ENCODE results near the gene ZMIZ1. TPM values are rescaled to one million over a fixed set of nuclear protein-coding genes. Genes with fewer than 3 reads are reported as not detected.
A peak's percentile ranks its signal among the peaks of the same experiment; 100 is the strongest.

ZMIZ1 gene
- total RNA-seq, 1 experiment from 2014 or later = 35.8 TPM

DNA sequence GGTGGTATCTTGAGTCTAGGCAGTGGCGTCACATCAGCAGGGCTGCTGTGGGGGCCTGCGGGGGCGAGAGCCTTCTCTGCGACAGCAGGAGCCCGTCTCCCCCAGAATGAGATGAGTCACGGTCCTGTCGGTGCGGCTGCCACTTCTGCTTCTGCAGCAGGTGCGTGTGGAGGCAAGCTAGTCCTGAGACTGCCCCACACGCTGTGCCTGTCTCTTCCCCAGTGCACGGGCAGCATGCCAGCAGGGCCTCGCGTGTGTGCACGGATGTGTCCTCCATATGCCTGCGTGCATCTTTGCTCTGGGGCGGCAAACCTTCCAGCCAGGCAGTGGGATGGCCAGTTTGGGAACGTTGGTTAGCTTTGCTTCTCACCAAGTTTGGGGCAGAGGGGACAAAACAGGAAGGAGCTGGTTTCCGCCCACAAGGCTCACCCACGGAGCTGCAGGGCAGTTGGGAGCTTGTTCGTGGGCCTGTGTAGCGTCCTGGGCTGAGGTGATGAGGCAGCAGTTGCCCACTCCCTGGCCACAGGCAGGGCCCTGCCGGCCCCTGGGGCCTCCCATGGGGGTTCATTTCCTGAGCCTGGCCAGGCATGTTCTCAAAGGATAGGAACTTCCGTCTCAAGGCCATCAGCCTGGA is 217.7 kb downstream of the ZMIZ1 start:
- peaks cover 15% of the 10 kb centered on the region for H3K4me1 ChIP-seq (ENCODE audit: insufficient read depth, low read length, poor library complexity, severe bottlenecking)
- H3K36me3 ChIP-seq (ENCODE audit: insufficient read depth, low read length, poor library complexity, severe bottlenecking) = peaks cover 3% of the 10 kb centered on the region
- POLR2A ChIA-PET (ENCODE audit: low non-redundant PET) = no interaction called here
- H3K27ac ChIP-seq (ENCODE audit: low read depth, low read length, poor library complexity, severe bottlenecking) = peak overlapping the region; percentile 53
- no peaks in the 10 kb centered on the region for H3K9me3 ChIP-seq (ENCODE audit: low read depth, low read length, poor library complexity, severe bottlenecking)
- peak; percentile 80 for DNase-seq (ENCODE audit: low spot score)
- CTCF ChIA-PET = no interaction called here
- H3K4me3 ChIP-seq (ENCODE audit: low read depth, low read length, poor library complexity, severe bottlenecking) = no peak overlapping the region
- intact Hi-C loops (cut with micrococcal nuclease; ENCODE audit: unreplicated experiment) = no loop called here
- no TSS peak for BruUV-seq (replicated peaks)
- H3K27me3 ChIP-seq (replicated peaks; ENCODE audit: insufficient read depth, low read depth, low read length, poor library complexity) = no peaks in the 10 kb centered on the region
- TF ChIP-seq, protein P1, sequence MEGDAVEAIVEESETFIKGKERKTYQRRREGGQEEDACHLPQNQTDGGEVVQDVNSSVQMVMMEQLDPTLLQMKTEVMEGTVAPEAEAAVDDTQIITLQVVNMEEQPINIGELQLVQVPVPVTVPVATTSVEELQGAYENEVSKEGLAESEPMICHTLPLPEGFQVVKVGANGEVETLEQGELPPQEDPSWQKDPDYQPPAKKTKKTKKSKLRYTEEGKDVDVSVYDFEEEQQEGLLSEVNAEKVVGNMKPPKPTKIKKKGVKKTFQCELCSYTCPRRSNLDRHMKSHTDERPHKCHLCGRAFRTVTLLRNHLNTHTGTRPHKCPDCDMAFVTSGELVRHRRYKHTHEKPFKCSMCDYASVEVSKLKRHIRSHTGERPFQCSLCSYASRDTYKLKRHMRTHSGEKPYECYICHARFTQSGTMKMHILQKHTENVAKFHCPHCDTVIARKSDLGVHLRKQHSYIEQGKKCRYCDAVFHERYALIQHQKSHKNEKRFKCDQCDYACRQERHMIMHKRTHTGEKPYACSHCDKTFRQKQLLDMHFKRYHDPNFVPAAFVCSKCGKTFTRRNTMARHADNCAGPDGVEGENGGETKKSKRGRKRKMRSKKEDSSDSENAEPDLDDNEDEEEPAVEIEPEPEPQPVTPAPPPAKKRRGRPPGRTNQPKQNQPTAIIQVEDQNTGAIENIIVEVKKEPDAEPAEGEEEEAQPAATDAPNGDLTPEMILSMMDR (conservative IDR thresholded peaks at IDR 0.05; ENCODE audit: low read depth, low read length) = no peak
- no peak for TF ChIP-seq EZH2 (IDR thresholded peaks at IDR 0.05; ENCODE audit: borderline replicate concordance, low read depth, low read length, poor library complexity, severe bottlenecking)

DNA sequence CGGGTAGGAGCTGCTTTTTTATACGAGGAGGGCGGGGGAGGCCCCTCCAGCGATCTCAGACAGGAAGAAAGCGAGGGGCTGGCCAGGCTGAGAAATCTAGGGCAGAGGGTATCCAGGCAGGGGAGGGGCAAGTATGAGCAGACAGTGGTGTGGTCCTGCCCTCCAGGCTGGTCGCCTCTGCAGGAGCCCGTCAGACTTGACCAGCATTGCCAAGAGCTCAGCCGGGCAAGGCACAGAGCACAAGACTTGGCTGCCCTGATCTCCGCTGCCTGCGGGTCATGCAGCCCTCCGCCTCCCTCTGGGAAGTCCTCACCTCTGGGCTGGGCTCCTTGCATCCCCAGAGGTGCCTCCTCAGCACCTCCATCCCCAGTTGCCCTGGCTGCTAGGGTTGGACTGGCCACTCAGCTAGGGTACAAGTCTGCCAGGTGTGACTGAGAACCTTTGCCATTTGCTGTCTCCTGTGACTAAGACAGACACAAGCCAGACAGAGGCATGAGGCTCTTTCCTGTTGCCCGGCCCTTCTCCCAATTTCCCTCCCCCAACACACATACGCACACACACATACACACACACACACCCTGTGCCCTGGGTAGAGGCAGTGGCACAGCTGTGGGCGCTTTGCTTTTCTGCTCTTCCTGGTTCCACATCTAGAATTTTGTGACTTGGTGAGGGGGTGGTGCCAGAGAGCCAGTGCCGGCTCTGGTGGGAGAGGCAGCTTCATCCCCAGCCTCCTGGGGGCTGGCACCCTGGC is 219.4 kb downstream of the ZMIZ1 start:
- POLR2A ChIA-PET (ENCODE audit: low non-redundant PET) = interaction anchor here (0.8 kb wide), 1 partner anchor 887 kb away, joined by 3 read pairs; no protein-coding TSS in a partner anchor
- H3K36me3 ChIP-seq (ENCODE audit: insufficient read depth, low read length, poor library complexity, severe bottlenecking) = peaks cover 3% of the 10 kb centered on the region

DNA sequence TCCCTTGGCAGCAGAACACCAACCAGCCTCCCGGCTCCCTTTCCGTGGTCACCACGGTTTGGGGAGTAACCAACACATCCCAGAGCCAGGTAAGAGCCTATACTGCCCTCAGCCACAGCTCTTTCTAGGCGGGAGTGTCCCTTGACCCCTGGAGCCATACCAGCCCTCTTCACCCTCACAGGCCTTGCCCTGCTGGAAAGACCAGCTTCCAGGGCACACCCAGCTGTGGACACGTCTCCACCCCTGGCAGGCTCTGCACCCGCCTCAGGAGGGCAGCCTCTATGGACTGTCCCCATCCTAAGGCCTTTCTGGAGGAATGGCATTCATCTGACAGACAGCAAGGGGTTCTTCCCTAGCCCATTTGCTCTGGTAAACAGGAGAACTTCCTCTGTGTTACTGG is 221.0 kb downstream of the ZMIZ1 start:
- ChIA-PET POLR2A (ENCODE audit: low non-redundant PET) (no interaction called here), CTCF (no interaction called here)

More for the DNA sequence above, 219.4 kb downstream of the ZMIZ1 start:
- BruUV-seq (replicated peaks) = no TSS peak
- Histone ChIP-seq H3K4me1 (ENCODE audit: insufficient read depth, low read length, poor library complexity, severe bottlenecking) (peaks cover 15% of the 10 kb centered on the region), H3K27me3 (replicated peaks; ENCODE audit: insufficient read depth, low read depth, low read length, poor library complexity) (no peaks in the 10 kb centered on the region), H3K4me3 (ENCODE audit: low read depth, low read length, poor library complexity, severe bottlenecking) (no peak overlapping the region), H3K9me3 (ENCODE audit: low read depth, low read length, poor library complexity, severe bottlenecking) (no peaks in the 10 kb centered on the region), H3K27ac (ENCODE audit: low read depth, low read length, poor library complexity, severe bottlenecking) (no peak overlapping the region)
- CTCF ChIA-PET = interaction anchor here (0.6 kb wide), 1 partner anchor 372 kb away, joined by 3 read pairs; no protein-coding TSS in a partner anchor
- DNase-seq (ENCODE audit: low spot score) = no peak
- no peak for TF ChIP-seq EZH2 (IDR thresholded peaks at IDR 0.05; ENCODE audit: borderline replicate concordance, low read depth, low read length, poor library complexity, severe bottlenecking)
- TF ChIP-seq, protein P1 (conservative IDR thresholded peaks at IDR 0.05; ENCODE audit: low read depth, low read length) = no peak
- intact Hi-C loops (cut with micrococcal nuclease; ENCODE audit: unreplicated experiment) = no loop called here

More for the DNA sequence above, 221.0 kb downstream of the ZMIZ1 start:
- H3K36me3 ChIP-seq (ENCODE audit: insufficient read depth, low read length, poor library complexity, severe bottlenecking) = peaks cover 8% of the 10 kb centered on the region
- no peaks in the 10 kb centered on the region for H3K9me3 ChIP-seq (ENCODE audit: low read depth, low read length, poor library complexity, severe bottlenecking)
- no peaks in the 10 kb centered on the region for H3K27me3 ChIP-seq (replicated peaks; ENCODE audit: insufficient read depth, low read depth, low read length, poor library complexity)
- H3K27ac ChIP-seq (ENCODE audit: low read depth, low read length, poor library complexity, severe bottlenecking) = no peak overlapping the region
- DNase-seq (ENCODE audit: low spot score) = no peak
- intact Hi-C loops (cut with micrococcal nuclease; ENCODE audit: unreplicated experiment) = no loop called here
- no TSS peak for BruUV-seq (replicated peaks)
- no peak for TF ChIP-seq EZH2 (IDR thresholded peaks at IDR 0.05; ENCODE audit: borderline replicate concordance, low read depth, low read length, poor library complexity, severe bottlenecking)
- TF ChIP-seq, protein P1 (conservative IDR thresholded peaks at IDR 0.05; ENCODE audit: low read depth, low read length) = no peak
- no peak overlapping the region for H3K4me3 ChIP-seq (ENCODE audit: low read depth, low read length, poor library complexity, severe bottlenecking)
- peaks cover 15% of the 10 kb centered on the region for H3K4me1 ChIP-seq (ENCODE audit: insufficient read depth, low read length, poor library complexity, severe bottlenecking)
